HepG2 (cell line): ENCODE results near the gene CAPN9. TPM values are rescaled to one million over a fixed set of nuclear protein-coding genes. Genes with fewer than 3 reads are reported as not detected.

Experiments
- BHLHE40 ChIP-seq: IDR thresholded peaks from 2 replicates; pipeline ENCODE4 v1.6.1; 2011; ENCODE audit warnings: low read length, improper control_type of control experiment
- GZF1 ChIP-seq: sonication (generic); formaldehyde crosslinking; IDR thresholded peaks from 2 replicates; pipeline ENCODE4 v1.5.1; 2020; ENCODE audit warnings: mild to moderate bottlenecking, missing genetic modification reagents
- HNF4G ChIP-seq, 2 experiments: sonication (generic) in 1 of 2; formaldehyde crosslinking in 1 of 2; IDR thresholded peaks; 2 replicates each; pipeline versions ENCODE4 v1.4.0 to v1.6.1; 2011 to 2020; ENCODE audit warnings: borderline replicate concordance in 2 of 2, low read depth in 2 of 2, mild to moderate bottlenecking in 2 of 2, low read length in 1 of 2, missing genetic modification reagents in 1 of 2, moderate library complexity in 1 of 2
- HOXA9 ChIP-seq: sonication (generic); formaldehyde crosslinking; IDR thresholded peaks from 2 replicates; pipeline ENCODE4 v1.8.1; 2022; ENCODE audit warnings: missing genetic modification reagents, mild to moderate bottlenecking, moderate library complexity, borderline replicate concordance
- KLF11 ChIP-seq: IDR thresholded peaks from 2 replicates; pipeline ENCODE4 v1.6.1; 2016; ENCODE audit warnings: missing compliant biosample characterization
- MAFK ChIP-seq, 2 experiments: IDR thresholded peaks in 1 of 2; conservative IDR thresholded peaks in 1 of 2; 2 replicates each; pipeline ENCODE4 v1.6.1; 2011; ENCODE audit warnings: improper control_type of control experiment in 2 of 2, low read length in 2 of 2
- NR2F6 ChIP-seq, 2 experiments: IDR thresholded peaks; 2 replicates each; pipeline ENCODE4 v1.6.1; 2016; ENCODE audit warnings: antibody characterized with exemption in 1 of 2, mild to moderate bottlenecking in 1 of 2
- RBM22 ChIP-seq: fragments of 200-400 bp; formaldehyde crosslinking; optimal IDR thresholded peaks from 2 replicates; pipeline ENCODE3; 2017; ENCODE audit warnings: mild to moderate bottlenecking, low read length, moderate library complexity
- RELA ChIP-seq: sonication (generic); formaldehyde crosslinking; IDR thresholded peaks from 2 replicates; pipeline ENCODE4 v1.4.0; 2020; ENCODE audit warnings: missing genetic modification reagents
- STAT5B ChIP-seq: sonication (generic); formaldehyde crosslinking; IDR thresholded peaks from 2 replicates; pipeline ENCODE4 v1.4.0; 2020; ENCODE audit warnings: missing genetic modification reagents
- U2AF2 ChIP-seq: fragments of 200-400 bp; formaldehyde crosslinking; IDR thresholded peaks from 2 replicates; pipeline ENCODE4 v1.6.1; 2017; ENCODE audit warnings: low read depth, mild to moderate bottlenecking, low read length
- ZFP41 ChIP-seq: sonication (generic); formaldehyde crosslinking; IDR thresholded peaks from 2 replicates; pipeline ENCODE4 v1.4.0; 2020; ENCODE audit warnings: mild to moderate bottlenecking, missing genetic modification reagents, borderline replicate concordance
- ZFP91 ChIP-seq: sonication (generic); formaldehyde crosslinking; IDR thresholded peaks from 2 replicates; pipeline ENCODE4 v1.9.0; 2022; ENCODE audit warnings: missing genetic modification reagents, mild to moderate bottlenecking, borderline replicate concordance
- ZKSCAN5 ChIP-seq: sonication (generic); formaldehyde crosslinking; IDR thresholded peaks from 2 replicates; pipeline ENCODE4 v1.5.1; 2020; ENCODE audit warnings: mild to moderate bottlenecking, missing genetic modification reagents
- ZNF468 ChIP-seq: sonication (generic); formaldehyde crosslinking; IDR thresholded peaks from 2 replicates; pipeline ENCODE4 v1.8.0; 2022; ENCODE audit warnings: mild to moderate bottlenecking, moderate library complexity, missing genetic modification reagents
- ZNF512 ChIP-seq: sonication (generic); formaldehyde crosslinking; IDR thresholded peaks from 2 replicates; pipeline ENCODE4 v1.4.0; 2020; ENCODE audit warnings: mild to moderate bottlenecking, missing genetic modification reagents
- ZNF562 ChIP-seq: sonication (generic); formaldehyde crosslinking; IDR thresholded peaks from 2 replicates; pipeline ENCODE4 v1.8.0; 2022; ENCODE audit warnings: missing genetic modification reagents, borderline replicate concordance
- ZNF564 ChIP-seq: sonication (generic); formaldehyde crosslinking; IDR thresholded peaks from 2 replicates; pipeline ENCODE4 v1.8.1; 2023; ENCODE audit warnings: mild to moderate bottlenecking, missing genetic modification reagents
- ZNF567 ChIP-seq: sonication (generic); formaldehyde crosslinking; IDR thresholded peaks from 2 replicates; pipeline ENCODE4 v1.8.1; 2023; ENCODE audit warnings: mild to moderate bottlenecking, missing genetic modification reagents, borderline replicate concordance
- ZNF639 ChIP-seq: conservative IDR thresholded peaks from 2 replicates; pipeline ENCODE4 v1.6.1; 2018; ENCODE audit warnings: missing genetic modification reagents
- ZNF816 ChIP-seq: sonication (generic); formaldehyde crosslinking; IDR thresholded peaks from 2 replicates; pipeline ENCODE4 v1.8.0; 2022; ENCODE audit warnings: missing genetic modification reagents, mild to moderate bottlenecking, borderline replicate concordance
- ZNF841 ChIP-seq: sonication (generic); formaldehyde crosslinking; IDR thresholded peaks from 2 replicates; pipeline ENCODE4 v1.8.1; 2023; ENCODE audit warnings: missing genetic modification reagents, borderline replicate concordance
- polyA plus RNA-seq, 8 experiments: library from polyadenylated mRNA; depleted of rRNA in 3 of 8; stranded (reverse) in 7 of 8; unstranded in 1 of 8; fragments of >200 nt; fragmentation: Illumina TruSeq in 4 of 8; extraction: Trizol in 4 of 8; gene quantifications; 2 replicates each; pipeline versions ENCODE4 v1.2.1 to v1.2.3, GENCODE V29; 2011 to 2016; ENCODE audit warnings: low read depth in 4 of 8, missing spikeins in 1 of 8, mixed read lengths in 1 of 8; ENCODE audit not compliant: insufficient read depth in 1 of 8
- total RNA-seq, 5 experiments: library from RNA; depleted of rRNA; stranded (reverse); fragments of >200 nt; fragmentation: Illumina TruSeq; extraction: Trizol; gene quantifications; 2 replicates each; pipeline ENCODE4 v1.2.3, GENCODE V29; 2016; ENCODE audit warnings: low read depth in 1 of 5
- TF ChIP-seq, protein P1 (sequence below): sonication (generic); formaldehyde crosslinking; conservative IDR thresholded peaks from 2 replicates; pipeline ENCODE4 v1.4.0; 2020; ENCODE audit warnings: missing genetic modification reagents

Gene CAPN9
- total and polyA plus RNA-seq, 2 of the 13 experiments (the other 11 are each of a cell fraction or from before 2014, with no cell fraction given) = 0.04 to 0.31 TPM

DNA sequence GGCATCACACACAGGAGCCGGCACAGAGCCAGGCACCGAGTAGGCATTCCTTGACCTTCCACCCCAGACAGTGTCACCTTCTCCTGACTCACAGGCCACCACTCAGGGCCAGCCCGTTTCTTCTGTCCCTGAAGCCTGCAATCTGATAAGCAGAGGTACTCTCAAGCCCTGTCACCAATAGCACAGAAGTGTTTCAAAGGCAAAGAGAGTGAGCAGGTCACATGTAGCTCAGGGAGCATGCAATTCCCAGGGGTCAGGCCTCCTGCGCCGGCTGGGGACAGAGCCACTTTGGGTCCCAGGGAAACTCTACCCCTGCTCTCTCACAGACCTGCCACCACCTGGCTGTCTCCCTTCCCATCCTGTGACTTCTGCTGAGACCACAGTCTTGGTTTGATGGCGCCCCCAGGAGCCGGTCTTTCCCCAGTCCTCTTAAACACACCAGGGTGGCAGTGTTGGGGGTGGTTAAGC, 13.2 kb downstream of the CAPN9 start (continued):
- TF ChIP-seq ZFP91 (CRISPR knock-in tag) = peak; percentile 63; the same call in 1 of the 2 replicates
- TF ChIP-seq ZNF816 (CRISPR knock-in tag) = no peak
- TF ChIP-seq ZNF567 = 0 out of 2 replicates have a peak, but pooled peaks have one; percentile 39
- TF ChIP-seq ZKSCAN5 (CRISPR knock-in tag) = no peak
- TF ChIP-seq ZNF639 = no peak
- TF ChIP-seq KLF11 (CRISPR knock-in tag) = no peak
- TF ChIP-seq NR2F6 (IDR thresholded peaks at IDR 0.05) = peak; percentile 48; the same call in 1 of the 2 replicates
- TF ChIP-seq NR2F6 (CRISPR knock-in tag; IDR thresholded peaks at IDR 0.05) = no peak
- TF ChIP-seq ZNF564 (CRISPR knock-in tag) = no peak
- TF ChIP-seq HNF4G (IDR thresholded peaks at IDR 0.05; ENCODE audit: borderline replicate concordance, low read depth, low read length) = no peak
- no peak for TF ChIP-seq HNF4G (CRISPR knock-in tag; IDR thresholded peaks at IDR 0.05; ENCODE audit: borderline replicate concordance, low read depth)
- TF ChIP-seq ZNF841 (CRISPR knock-in tag) = no peak
- TF ChIP-seq ZNF512 (CRISPR knock-in tag) = 0 out of 2 replicates have a peak, but pooled peaks have one; percentile 42
- TF ChIP-seq RBM22 = no peak
- TF ChIP-seq, protein P1, sequence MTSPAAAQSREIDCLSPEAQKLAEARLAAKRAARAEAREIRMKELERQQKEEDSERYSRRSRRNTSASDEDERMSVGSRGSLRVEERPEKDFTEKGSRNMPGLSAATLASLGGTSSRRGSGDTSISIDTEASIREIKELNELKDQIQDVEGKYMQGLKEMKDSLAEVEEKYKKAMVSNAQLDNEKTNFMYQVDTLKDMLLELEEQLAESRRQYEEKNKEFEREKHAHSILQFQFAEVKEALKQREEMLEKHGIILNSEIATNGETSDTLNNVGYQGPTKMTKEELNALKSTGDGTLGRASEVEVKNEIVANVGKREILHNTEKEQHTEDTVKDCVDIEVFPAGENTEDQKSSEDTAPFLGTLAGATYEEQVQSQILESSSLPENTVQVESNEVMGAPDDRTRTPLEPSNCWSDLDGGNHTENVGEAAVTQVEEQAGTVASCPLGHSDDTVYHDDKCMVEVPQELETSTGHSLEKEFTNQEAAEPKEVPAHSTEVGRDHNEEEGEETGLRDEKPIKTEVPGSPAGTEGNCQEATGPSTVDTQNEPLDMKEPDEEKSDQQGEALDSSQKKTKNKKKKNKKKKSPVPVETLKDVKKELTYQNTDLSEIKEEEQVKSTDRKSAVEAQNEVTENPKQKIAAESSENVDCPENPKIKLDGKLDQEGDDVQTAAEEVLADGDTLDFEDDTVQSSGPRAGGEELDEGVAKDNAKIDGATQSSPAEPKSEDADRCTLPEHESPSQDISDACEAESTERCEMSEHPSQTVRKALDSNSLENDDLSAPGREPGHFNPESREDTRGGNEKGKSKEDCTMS (CRISPR knock-in tag) = no peak
- no peak for TF ChIP-seq STAT5B (CRISPR knock-in tag)
- TF ChIP-seq RELA = no peak
- no peak for TF ChIP-seq ZNF468 (CRISPR knock-in tag)
- TF ChIP-seq GZF1 (CRISPR knock-in tag) = no peak
- no peak for TF ChIP-seq ZNF562 (CRISPR knock-in tag)
- TF ChIP-seq BHLHE40 = no peak
- TF ChIP-seq HOXA9 (CRISPR knock-in tag) = no peak
- no peak for TF ChIP-seq U2AF2
- TF ChIP-seq MAFK (conservative IDR thresholded peaks at IDR 0.05 in 1 of 2, IDR thresholded peaks at IDR 0.05 in 1 of 2; ENCODE audit: low read length in 2 of 2) = no peak
- no peak for TF ChIP-seq ZFP41 (CRISPR knock-in tag)
